GM12878 (cell line): ENCODE data around the gene ZNF30. TPM values are rescaled to one million over a fixed set of nuclear protein-coding genes. Genes with fewer than 3 reads are reported as not detected.

Experiments used
- ATAC-seq: fragments of 200-7000 bp; cut with Tn5 transposase; 3 replicates; pipeline ENCODE4 v1.9.1; 2020; ENCODE audit warnings: mild to moderate bottlenecking, moderate library complexity
- BruUV-seq: library from RNA; stranded (reverse); fragments of 400-500 nt; replicated peaks from 2 replicates; lab custom pipeline; 2021; lab: Mats Ljungman, UMichigan
- CTCF ChIA-PET: fragments of 300-600 bp; sonication (Branson Sonifier 250); formaldehyde crosslinking; extraction: SDS; loops from one replicate; lab custom pipeline; 2021; ENCODE audit warnings: inconsistent platforms; lab: Yijun Ruan, JAX
- POLR2A ChIA-PET: fragments of 350-600 bp; formaldehyde crosslinking; extraction: SDS; loops from one replicate; lab custom pipeline; 2021; ENCODE audit warnings: inconsistent platforms; lab: Charles Lee
- RAD21 ChIA-PET: fragments of 300-600 bp; sonication (Branson Sonifier 250); formaldehyde crosslinking; loops from one replicate; lab custom pipeline; 2023; ENCODE audit warnings: antibody characterized with exemption; ENCODE audit not compliant: unreplicated experiment; lab: Charles Lee
- SMC1A ChIA-PET: fragments of 300-600 bp; sonication (Branson Sonifier 250); formaldehyde crosslinking; loops from one replicate; lab custom pipeline; 2023; ENCODE audit not compliant: unreplicated experiment, uncharacterized antibody; lab: Charles Lee
- DNase-seq: peaks from one replicate; pipeline ENCODE4 v3.0.0-alpha.2; 2011; ENCODE audit warnings: low read depth, low spot score
- FAIRE-seq: peaks from 3 replicates; lab custom pipeline; 2011; peaks lifted over from hg19 to GRCh38; lab: Jason Lieb, UNC
- H2AFZ ChIP-seq: 2 replicates; pipeline ENCODE4 v1.6.0; 2011; ENCODE audit warnings: low read depth, low read length, control low read depth; ENCODE audit not compliant: control insufficient read depth
- H3K27ac ChIP-seq: 2 replicates; pipeline ENCODE4 v1.5.1; 2011; ENCODE audit warnings: control low read depth; ENCODE audit not compliant: control insufficient read depth, insufficient read depth
- H3K27me3 ChIP-seq, 2 experiments: replicated peaks in 1 of 2; 2 replicates each; pipeline versions ENCODE4 v1.6.0 to v1.6.1; 2011; ENCODE audit warnings: low read length in 1 of 2; ENCODE audit not compliant: control insufficient read depth in 2 of 2, insufficient read depth in 2 of 2
- H3K36me3 ChIP-seq, 2 experiments: 2 replicates each; pipeline ENCODE4 v1.5.1; 2011; ENCODE audit warnings: low read length in 1 of 2; ENCODE audit not compliant: control insufficient read depth in 2 of 2, insufficient read depth in 2 of 2
- H3K4me1 ChIP-seq: 2 replicates; pipeline ENCODE4 v1.6.1; 2011; ENCODE audit warnings: mild to moderate bottlenecking, low read length, moderate library complexity, mixed read lengths; ENCODE audit not compliant: control insufficient read depth, insufficient read depth
- H3K4me2 ChIP-seq: 2 replicates; pipeline ENCODE4 v1.6.0; 2011; ENCODE audit warnings: control low read depth; ENCODE audit not compliant: control insufficient read depth, insufficient read depth
- H3K4me3 ChIP-seq: fragments of 200-600 bp; sonication (generic); 2 replicates; pipeline ENCODE4 v1.5.1; 2016
- H3K79me2 ChIP-seq: 2 replicates; pipeline ENCODE4 v1.6.0; 2011; ENCODE audit warnings: low read length; ENCODE audit not compliant: control insufficient read depth, insufficient read depth
- H3K9ac ChIP-seq: 2 replicates; pipeline ENCODE4 v1.8.0; 2011; ENCODE audit warnings: low read length, control low read depth, mixed read lengths; ENCODE audit not compliant: control insufficient read depth, insufficient read depth
- H3K9me3 ChIP-seq: replicated peaks from 3 replicates; pipeline ENCODE4 v1.5.1; 2011; ENCODE audit warnings: mild to moderate bottlenecking, low read length; ENCODE audit not compliant: control insufficient read depth, insufficient read depth
- H4K20me1 ChIP-seq: 2 replicates; pipeline ENCODE4 v1.6.0; 2011; ENCODE audit not compliant: control insufficient read depth, insufficient read depth
- BMI1 ChIP-seq: fragments of 450-650 bp; IDR thresholded peaks from 2 replicates; pipeline ENCODE4 v1.6.1; 2016; ENCODE audit warnings: mild to moderate bottlenecking, moderate library complexity, borderline replicate concordance
- CREB1 ChIP-seq: IDR thresholded peaks from 2 replicates; pipeline ENCODE4 v1.6.1; 2012; ENCODE audit warnings: low read depth, mild to moderate bottlenecking, inconsistent platforms
- FOS ChIP-seq: IDR thresholded peaks from 3 replicates; pipeline ENCODE4 v1.6.1; 2011; ENCODE audit warnings: borderline replicate concordance; ENCODE audit not compliant: insufficient read length; ENCODE audit errors: extremely low read depth
- GABPA ChIP-seq: IDR thresholded peaks from 2 replicates; pipeline ENCODE4 v1.6.1; 2014; ENCODE audit warnings: antibody characterized with exemption, low read depth, mild to moderate bottlenecking, inconsistent platforms
- KLF5 ChIP-seq: fragments of 450-650 bp; IDR thresholded peaks from 2 replicates; pipeline ENCODE4 v1.6.1; 2014; ENCODE audit warnings: mild to moderate bottlenecking; ENCODE audit not compliant: partially characterized antibody
- PML ChIP-seq: IDR thresholded peaks from 2 replicates; pipeline ENCODE4 v1.6.1; 2012; ENCODE audit warnings: low read length, inconsistent platforms
- RB1 ChIP-seq: fragments of 450-650 bp; formaldehyde crosslinking; IDR thresholded peaks from 2 replicates; pipeline ENCODE4 v1.6.1; 2017; ENCODE audit warnings: mild to moderate bottlenecking, borderline replicate concordance
- TAF1 ChIP-seq: IDR thresholded peaks from 2 replicates; pipeline ENCODE4 v1.6.1; 2011; ENCODE audit warnings: mild to moderate bottlenecking, low read depth, low read length, borderline replicate concordance
- WGBS: methylation state at CpG from one replicate; pipeline ENCODE4 v1.1.6; 2016; ENCODE audit warnings: low lambda C conversion rate; ENCODE audit not compliant: insufficient replicate concordance, insufficient coverage; ENCODE audit errors: missing lambda C conversion rate; 5-methylcytosine and 5-hydroxymethylcytosine counted together
- in situ Hi-C: fragments of 300-500 bp; cut with MboI; formaldehyde crosslinking; loops from 9 replicates; pipeline ENCODE4 v1.14.3; 2018; ENCODE audit warnings: mixed read lengths
- intact Hi-C: fragments of 100-400 bp; cut with micrococcal nuclease; formaldehyde crosslinking; loops from one replicate; pipeline ENCODE4 v1.14.2; 2022; ENCODE audit not compliant: unreplicated experiment
- polyA plus RNA-seq, 11 experiments: library from polyadenylated mRNA; depleted of rRNA in 4 of 11; unstranded in 6 of 11; stranded (reverse) in 5 of 11; fragments of >200 nt; fragmentation: Nextera tagmentation in 4 of 11; fragmentation: Illumina TruSeq in 1 of 11; extraction: Ambion mirVana in 4 of 11; extraction: Trizol in 1 of 11; gene quantifications; 1 replicate in 1 of 11; 2 replicates in 10 of 11; pipeline versions ENCODE4 v1.2.1 to v1.2.3, GENCODE V29; 2011 to 2016; ENCODE audit warnings: inconsistent platforms in 2 of 11, missing spikeins in 2 of 11, low read depth in 1 of 11
- total RNA-seq, 4 experiments: library from RNA; depleted of rRNA in 3 of 4; stranded (reverse); fragments of >200 nt in 3 of 4; fragmentation: Illumina TruSeq in 1 of 4; extraction: Trizol in 1 of 4; gene quantifications; 2 replicates each; pipeline versions ENCODE4 v1.2.1 to v1.2.3, GENCODE V29; 2013 to 2021
- TF ChIP-seq, protein P1 (sequence below): fragments of 450-650 bp; IDR thresholded peaks from 2 replicates; pipeline ENCODE4 v1.6.1; 2014; ENCODE audit warnings: mild to moderate bottlenecking
- TF ChIP-seq, protein P2 (sequence below): fragments of 450-650 bp; IDR thresholded peaks from 2 replicates; pipeline ENCODE4 v1.6.1; 2016; ENCODE audit warnings: mild to moderate bottlenecking, moderate library complexity, borderline replicate concordance
- TF ChIP-seq, protein P3 (sequence below): IDR thresholded peaks from 2 replicates; pipeline ENCODE4 v1.6.1; 2012; ENCODE audit warnings: low read depth, low read length, improper control_type of control experiment

The ZNF30 gene
- total and polyA plus RNA-seq, 10 of the 15 experiments (the other 5 are each of a cell fraction or from before 2014, with no cell fraction given), result 0.85 to 2.3 (median 1.3) TPM

DNA sequence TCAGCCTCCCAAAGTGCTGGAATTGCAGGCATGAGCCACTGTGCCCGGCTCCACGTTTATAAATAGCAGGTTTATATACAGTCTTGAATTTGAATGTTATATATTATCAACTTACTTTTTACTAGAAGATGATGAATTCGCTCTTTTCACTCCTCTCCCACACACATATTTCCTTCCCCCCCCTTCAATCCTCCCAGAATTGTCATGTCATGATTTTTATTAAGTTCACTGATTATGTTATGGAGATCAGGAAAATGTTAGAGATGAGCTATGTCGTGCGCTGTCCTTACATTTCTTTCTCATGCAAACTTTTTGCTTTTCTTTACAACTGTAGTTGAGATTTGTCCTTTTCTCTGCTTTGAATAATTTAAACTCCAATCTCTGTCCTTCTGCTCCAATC lies 55.6 kb downstream of the ZNF30 start:
- Histone ChIP-seq H2AFZ (no peak overlapping the region), H3K36me3 (no peaks in the 10 kb centered on the region), H3K9me3 (no peaks in the 10 kb centered on the region; the same call in 2 of the 3 replicates), H4K20me1 (no peaks in the 10 kb centered on the region), H3K4me2 (no peak overlapping the region), H3K4me3 (no peak overlapping the region), H3K9ac (no peak overlapping the region), H3K27ac (no peak overlapping the region), H3K4me1 (no peaks in the 10 kb centered on the region), H3K79me2 (no peaks in the 10 kb centered on the region), H3K27me3 (no peaks in the 10 kb centered on the region)
- ChIA-PET SMC1A (interaction anchor here (0.8 kb wide), 1 partner anchor 17 kb away, joined by 5 read pairs; no protein-coding TSS in a partner anchor), CTCF (interaction anchor here (1.0 to 1.6 kb wide), 2 partner anchors 31 to 74 kb away, joined by 4 read pairs; no protein-coding TSS in a partner anchor), RAD21 (no interaction called here), POLR2A (interaction anchor here (0.6 kb wide), 1 partner anchor 18 kb away, joined by 8 read pairs; the partner anchor contains the start of gene GRAMD1A)
- ATAC-seq (no peak), DNase-seq (no peak), FAIRE-seq (no peak)
- TF ChIP-seq, protein P1, sequence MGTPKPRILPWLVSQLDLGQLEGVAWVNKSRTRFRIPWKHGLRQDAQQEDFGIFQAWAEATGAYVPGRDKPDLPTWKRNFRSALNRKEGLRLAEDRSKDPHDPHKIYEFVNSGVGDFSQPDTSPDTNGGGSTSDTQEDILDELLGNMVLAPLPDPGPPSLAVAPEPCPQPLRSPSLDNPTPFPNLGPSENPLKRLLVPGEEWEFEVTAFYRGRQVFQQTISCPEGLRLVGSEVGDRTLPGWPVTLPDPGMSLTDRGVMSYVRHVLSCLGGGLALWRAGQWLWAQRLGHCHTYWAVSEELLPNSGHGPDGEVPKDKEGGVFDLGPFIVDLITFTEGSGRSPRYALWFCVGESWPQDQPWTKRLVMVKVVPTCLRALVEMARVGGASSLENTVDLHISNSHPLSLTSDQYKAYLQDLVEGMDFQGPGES, result no peak
- no peak for TF ChIP-seq TAF1
- no peak for TF ChIP-seq FOS
- no peak for TF ChIP-seq CREB1
- no peak for TF ChIP-seq RB1
- in situ Hi-C loops (no loop called here), intact Hi-C loops (no loop called here)
- BruUV-seq, result no TSS peak
- WGBS, result 76% methylated on average over 5 of the region's 5 CpGs

DNA sequence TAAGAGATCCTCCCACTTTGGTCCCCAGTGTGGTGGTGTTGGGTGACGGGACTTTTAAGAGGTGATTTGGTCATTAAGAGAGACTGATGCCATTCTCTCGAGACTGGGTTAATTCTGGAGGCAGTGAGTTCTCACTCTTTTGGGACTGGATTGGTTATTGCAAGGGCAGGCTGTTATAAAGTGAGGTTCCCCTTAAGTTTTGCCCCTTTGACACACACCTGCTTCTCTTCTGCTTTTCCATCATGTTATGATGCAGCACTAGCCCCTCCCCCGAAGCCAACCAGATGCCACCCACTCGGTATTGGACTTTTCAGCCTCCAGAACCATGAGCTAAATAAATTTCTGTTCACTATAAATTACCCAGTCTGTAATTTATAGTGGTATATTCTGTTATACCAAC lies 57.1 kb downstream of the ZNF30 start:
- SMC1A ChIA-PET, result interaction anchor here (1.3 to 1.4 kb wide), 2 partner anchors 18 to 25 kb away, joined by 3 to 5 read pairs; no protein-coding TSS in a partner anchor
- H3K27me3 ChIP-seq, result no peaks in the 10 kb centered on the region
- BruUV-seq, result no TSS peak
- no peaks in the 10 kb centered on the region for H3K9me3 ChIP-seq
- RAD21 ChIA-PET, result no interaction called here
- in situ Hi-C loops (no loop called here), intact Hi-C loops (no loop called here)
- POLR2A ChIA-PET, result no interaction called here
- no peak overlapping the region for H3K4me2 ChIP-seq
- no peak overlapping the region for H3K27ac ChIP-seq
- H3K4me3 ChIP-seq, result no peak overlapping the region
- H3K79me2 ChIP-seq, result no peaks in the 10 kb centered on the region
- H3K4me1 ChIP-seq, result no peaks in the 10 kb centered on the region
- H2AFZ ChIP-seq, result no peak overlapping the region
- ATAC-seq, result no peak
- CTCF ChIA-PET, result interaction anchor here (0.8 to 1.3 kb wide), 3 partner anchors 11 to 60 kb away, joined by 3 to 5 read pairs (median 4); no protein-coding TSS in a partner anchor
- no peaks in the 10 kb centered on the region for H4K20me1 ChIP-seq
- FAIRE-seq, result no peak
- DNase-seq, result no peak
- no peak overlapping the region for H3K9ac ChIP-seq
- no peaks in the 10 kb centered on the region for H3K36me3 ChIP-seq
- WGBS, result 1% methylated on average over 4 of the region's 4 CpGs
- TF ChIP-seq PML (no peak), GABPA (no peak), BMI1 (no peak), KLF5 (no peak)
- TF ChIP-seq, protein P2, sequence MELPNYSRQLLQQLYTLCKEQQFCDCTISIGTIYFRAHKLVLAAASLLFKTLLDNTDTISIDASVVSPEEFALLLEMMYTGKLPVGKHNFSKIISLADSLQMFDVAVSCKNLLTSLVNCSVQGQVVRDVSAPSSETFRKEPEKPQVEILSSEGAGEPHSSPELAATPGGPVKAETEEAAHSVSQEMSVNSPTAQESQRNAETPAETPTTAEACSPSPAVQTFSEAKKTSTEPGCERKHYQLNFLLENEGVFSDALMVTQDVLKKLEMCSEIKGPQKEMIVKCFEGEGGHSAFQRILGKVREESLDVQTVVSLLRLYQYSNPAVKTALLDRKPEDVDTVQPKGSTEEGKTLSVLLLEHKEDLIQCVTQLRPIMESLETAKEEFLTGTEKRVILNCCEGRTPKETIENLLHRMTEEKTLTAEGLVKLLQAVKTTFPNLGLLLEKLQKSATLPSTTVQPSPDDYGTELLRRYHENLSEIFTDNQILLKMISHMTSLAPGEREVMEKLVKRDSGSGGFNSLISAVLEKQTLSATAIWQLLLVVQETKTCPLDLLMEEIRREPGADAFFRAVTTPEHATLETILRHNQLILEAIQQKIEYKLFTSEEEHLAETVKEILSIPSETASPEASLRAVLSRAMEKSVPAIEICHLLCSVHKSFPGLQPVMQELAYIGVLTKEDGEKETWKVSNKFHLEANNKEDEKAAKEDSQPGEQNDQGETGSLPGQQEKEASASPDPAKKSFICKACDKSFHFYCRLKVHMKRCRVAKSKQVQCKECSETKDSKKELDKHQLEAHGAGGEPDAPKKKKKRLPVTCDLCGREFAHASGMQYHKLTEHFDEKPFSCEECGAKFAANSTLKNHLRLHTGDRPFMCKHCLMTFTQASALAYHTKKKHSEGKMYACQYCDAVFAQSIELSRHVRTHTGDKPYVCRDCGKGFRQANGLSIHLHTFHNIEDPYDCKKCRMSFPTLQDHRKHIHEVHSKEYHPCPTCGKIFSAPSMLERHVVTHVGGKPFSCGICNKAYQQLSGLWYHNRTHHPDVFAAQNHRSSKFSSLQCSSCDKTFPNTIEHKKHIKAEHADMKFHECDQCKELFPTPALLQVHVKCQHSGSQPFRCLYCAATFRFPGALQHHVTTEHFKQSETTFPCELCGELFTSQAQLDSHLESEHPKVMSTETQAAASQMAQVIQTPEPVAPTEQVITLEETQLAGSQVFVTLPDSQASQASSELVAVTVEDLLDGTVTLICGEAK, result no peak
- TF ChIP-seq, protein P3, sequence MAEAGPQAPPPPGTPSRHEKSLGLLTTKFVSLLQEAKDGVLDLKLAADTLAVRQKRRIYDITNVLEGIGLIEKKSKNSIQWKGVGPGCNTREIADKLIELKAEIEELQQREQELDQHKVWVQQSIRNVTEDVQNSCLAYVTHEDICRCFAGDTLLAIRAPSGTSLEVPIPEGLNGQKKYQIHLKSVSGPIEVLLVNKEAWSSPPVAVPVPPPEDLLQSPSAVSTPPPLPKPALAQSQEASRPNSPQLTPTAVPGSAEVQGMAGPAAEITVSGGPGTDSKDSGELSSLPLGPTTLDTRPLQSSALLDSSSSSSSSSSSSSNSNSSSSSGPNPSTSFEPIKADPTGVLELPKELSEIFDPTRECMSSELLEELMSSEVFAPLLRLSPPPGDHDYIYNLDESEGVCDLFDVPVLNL, result no peak
